ENCODE data around the gene TMEM63C.

Gene TMEM63C

DNA sequence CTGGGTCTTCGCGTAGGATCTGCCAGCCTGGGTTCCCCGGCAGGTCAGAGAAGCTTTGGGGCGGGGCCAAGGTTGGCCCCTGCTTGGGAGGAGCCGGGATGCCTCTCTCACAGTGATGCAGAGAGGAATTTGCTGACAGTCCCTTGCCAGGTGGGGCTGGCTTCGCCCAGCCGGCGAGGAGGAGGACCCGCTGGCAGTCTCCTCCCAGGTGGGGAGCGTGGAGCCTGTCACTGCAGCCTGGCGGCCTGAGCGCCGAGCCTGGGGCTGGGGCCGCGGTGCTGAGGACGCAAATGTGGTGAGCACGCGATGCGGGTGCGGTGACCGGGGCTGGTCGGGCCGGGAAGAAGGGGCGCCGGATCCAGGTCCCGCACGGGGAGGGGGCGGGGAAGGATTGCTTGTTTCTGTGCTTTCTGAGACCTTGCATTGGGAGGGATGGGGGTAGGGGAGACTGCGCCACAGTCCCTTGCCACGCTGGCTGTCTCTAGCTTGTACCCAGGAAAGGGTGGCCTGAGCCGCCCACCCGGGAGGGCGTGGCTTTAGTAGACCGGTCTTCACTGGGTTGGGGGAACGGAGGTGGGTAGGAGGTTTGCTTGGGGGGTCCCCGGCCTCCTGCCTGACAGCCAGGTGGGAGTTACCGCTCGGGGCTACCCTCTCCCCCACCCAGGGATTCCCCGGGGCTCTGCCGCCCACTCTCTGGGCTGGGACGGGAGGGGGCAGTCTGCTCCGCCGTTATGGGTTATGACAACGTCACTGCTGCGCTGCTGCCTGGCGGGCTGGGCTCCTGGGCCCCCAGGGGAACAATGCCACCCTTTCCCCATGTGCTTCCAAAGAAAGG is at the start of gene TMEM63C:
TMEM63C (plus strand) TSS at position 196 of the 835 bp plus-strand sequence. CDS start 37,016 bp downstream, outside the sequence.
- DNase-seq: peak; percentile 32 to 36

DNA sequence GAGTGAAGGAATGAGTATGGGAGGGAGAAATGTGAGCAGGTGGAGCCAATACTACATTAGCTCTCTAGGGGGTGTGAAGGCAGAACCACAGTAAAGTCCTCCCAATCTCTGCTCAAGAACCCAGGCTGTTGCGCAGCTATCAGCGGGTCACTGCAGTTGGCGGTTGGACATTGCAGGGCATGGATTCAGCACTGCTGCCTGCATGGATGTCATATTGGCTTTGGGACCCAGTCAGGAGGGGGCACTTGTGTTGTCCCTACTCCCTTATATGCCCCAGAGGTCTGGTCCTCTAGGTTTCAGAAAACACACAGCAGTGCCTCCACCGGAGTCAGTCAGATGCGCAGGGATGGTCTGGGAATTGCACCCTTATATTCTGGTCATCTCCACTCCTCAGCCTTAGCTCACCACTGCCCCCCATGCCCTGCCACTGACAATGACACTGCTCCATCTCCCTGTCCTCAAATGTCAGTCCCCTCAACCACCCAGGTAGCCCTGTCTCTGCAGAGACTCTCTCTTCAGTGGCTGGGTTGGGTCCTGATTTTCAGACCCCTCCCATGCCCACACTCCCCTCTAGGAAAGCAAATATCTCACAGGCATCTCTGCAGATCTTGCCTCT is 49.6 kb upstream of the TMEM63C start:
- no peak for DNase-seq

- peak; percentile 25 to 35 for DNase-seq
These were observed 47.8 kb upstream of the TMEM63C start for GRCh38 chr14:77133720-77134338.

DNA sequence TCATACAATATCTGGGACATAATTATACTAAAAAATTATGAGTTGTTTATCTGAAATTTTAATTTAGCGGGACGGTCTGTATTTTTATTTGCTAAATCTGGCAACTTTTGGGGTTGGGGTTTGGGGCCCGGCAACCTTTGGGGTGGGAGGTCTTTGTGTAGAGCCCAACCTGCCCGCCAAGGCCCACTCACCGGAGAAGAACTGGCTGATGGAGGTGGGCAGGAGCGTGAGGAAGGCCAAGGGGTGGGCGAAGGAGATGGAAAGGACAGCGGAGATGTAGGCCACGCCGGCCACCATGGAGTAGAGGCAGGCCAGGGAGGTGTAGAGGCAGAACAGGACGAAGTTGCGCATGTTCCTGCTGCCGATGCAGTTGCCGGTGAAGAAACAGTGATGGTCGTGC is 42.6 kb upstream of the TMEM63C start:
- no peak for DNase-seq

DNA sequence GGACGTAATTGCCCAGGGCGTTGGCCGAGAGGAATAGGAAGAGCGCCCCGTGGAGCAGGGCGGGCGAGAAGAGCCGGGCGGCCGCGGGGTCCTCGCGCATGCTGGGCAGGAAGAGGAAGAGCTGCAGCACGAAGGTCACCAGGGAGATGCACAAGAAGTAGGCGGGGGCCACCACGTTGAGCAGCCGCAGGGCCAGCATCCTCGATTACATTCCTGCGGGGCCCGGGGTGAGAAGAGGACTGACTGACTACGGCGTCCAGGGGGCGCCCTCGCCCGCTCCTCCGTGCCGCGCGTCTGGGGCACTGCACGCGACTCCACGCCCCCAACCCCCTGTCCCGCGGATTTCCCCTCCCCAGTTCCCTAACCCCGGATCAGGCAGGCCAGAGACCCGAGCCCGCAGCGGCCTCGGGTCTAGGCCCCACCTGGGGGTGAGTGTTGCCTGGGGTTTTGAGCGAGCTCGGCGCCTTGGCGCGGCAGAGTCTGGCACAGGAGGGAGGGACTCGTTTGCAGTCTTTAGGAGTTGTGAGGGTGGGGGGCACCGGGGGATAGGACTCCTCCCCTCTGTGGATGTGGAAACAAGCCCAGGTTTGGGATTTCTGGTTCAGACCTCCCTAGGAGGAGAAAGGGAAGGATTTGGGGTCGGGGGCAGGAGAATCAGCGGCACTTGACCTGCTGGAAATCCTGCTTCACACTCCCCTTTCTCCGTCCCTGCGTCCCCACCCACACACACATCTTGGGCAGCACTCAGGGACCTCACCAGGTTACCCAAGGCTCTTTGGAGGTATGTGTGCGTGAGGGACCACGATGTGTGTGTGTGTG is 41.8 kb upstream of the TMEM63C start:
- DNase-seq: peak in 1 of 2 experiments; percentile 17

- no peak for DNase-seq
These were observed 41.0 kb upstream of the TMEM63C start for GRCh38 chr14:77140359-77141213.

DNA sequence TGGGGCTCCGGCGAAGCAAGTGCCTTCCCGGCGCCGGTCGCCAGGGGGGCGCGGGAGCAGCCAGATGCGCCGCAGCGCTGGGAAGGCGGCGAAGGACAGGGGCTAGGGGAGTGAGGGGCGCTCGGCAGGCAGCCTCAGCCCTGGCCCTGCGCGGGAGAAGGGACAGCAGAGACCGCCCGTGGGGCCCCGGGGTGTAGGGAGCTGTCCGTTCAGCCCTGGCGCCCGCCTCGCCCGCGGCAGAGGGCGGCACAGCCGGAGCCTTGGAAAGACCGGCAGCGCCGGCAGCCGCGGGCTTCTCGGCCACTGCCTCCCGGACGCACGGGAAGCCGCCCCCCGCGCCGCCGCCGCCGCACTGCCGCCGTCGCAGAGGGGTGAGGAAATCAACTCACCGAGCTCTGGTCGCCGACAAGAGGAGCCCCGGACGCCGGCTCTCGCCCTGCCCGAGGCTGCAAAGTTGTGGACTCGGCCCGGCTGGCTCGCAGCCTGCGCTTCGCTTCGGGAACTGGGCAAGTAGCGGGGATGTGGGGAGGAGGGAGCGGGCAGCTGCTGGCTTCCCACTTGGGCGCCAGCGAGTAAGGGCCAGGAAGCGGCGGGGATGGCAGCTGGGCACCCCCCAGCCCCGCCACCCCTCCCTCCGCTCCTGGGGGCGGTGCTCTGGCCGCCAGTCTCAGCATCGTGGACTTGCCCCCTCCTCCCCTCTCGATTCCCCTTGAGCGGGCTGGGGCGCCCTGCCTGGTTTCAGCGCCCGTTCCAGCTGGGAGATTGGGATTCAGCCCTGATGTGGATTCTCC is 40.2 kb upstream of the TMEM63C start, which contains the start of gene ZDHHC22:
ZDHHC22 (minus strand) TSS at position 578 of the 791 bp plus-strand sequence. CDS start 2,053 bp downstream, outside the sequence.
- no peak for DNase-seq

GRCh38 chr14:77142005-77142800 is 39.4 kb upstream of the TMEM63C start:
- no peak for DNase-seq

DNA sequence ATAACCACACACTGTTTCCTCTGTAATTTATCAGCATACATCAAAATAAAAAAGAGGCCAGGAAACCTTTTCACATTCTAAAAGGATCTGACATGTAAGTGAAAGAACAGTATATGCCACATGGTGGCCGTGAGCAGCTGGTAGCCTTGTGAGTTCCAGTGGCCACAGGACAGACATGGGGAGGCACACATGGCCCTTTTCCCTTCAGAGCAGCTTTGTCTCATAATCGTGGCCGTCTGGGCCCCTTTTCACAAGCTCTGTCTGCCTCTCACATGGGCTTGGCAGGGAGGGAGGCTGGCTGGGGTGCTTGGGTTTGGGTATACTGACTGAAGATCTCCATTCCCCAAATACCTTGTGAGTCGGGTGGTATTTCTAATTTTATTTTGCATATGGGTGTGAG is 38.5 kb upstream of the TMEM63C start:
- no peak for DNase-seq

- DNase-seq: no peak
These were observed 37.0 kb upstream of the TMEM63C start for GRCh38 chr14:77144412-77145115.

- no peak for DNase-seq
These were observed 35.4 kb upstream of the TMEM63C start for GRCh38 chr14:77145975-77146740.

DNA sequence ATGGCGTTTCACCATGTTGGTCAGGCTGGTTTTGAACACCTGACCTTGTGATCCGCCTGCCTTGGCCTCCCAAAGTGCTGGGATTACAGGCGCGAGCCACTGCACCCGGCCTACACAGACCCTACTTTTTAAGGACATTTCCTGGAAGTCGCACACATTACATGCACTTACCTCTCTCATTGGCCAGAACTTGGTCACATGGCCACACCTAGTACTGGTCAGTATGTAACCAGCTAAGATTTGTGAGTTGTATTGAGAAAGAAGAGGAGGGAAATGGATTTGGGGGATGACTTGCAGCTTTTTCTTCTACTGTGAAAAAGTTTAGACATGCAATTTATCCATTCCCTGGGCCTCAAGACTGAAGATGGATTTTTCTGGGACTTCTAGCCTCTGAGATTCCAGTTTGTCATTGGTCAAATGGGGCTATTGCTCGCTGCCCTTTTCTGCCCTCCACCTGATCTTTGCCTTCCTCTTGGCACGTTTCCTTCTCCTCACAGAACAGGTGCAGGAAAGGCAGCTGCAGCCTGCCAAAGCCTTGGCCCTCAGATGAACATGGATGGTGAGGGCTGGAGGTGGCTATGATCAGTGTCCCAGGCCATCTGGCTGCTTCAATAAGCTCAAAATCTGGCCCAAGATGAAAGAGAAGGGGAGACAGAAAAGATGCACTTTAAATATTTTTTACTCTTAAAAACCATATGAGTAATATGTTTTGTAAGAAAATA is 32.9 kb upstream of the TMEM63C start:
- no peak for DNase-seq

DNA sequence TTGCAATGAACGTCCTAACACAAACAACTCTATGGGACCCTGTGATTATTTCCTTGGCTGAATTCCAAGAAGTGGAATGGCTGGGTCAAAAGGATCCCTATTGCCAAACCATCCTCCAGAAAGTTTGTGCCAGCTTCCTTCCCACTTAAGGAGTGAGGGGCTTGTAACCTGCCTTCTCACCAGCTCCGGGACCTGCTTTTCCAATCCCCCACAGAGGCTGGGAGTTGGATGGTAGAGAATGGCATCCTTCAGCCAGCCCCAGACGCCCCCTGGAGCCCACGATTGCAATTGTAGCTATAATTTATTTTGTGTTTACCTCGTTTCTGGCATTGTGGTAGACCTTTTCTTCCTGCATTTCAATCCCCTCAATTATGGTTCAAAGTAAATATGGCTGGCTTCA is 30.4 kb upstream of the TMEM63C start:
- DNase-seq: no peak

GRCh38 chr14:77151918-77152588 is 29.5 kb upstream of the TMEM63C start:
- no peak for DNase-seq

- no peak for DNase-seq
These were observed 27.8 kb upstream of the TMEM63C start for GRCh38 chr14:77153802-77154201.

DNA sequence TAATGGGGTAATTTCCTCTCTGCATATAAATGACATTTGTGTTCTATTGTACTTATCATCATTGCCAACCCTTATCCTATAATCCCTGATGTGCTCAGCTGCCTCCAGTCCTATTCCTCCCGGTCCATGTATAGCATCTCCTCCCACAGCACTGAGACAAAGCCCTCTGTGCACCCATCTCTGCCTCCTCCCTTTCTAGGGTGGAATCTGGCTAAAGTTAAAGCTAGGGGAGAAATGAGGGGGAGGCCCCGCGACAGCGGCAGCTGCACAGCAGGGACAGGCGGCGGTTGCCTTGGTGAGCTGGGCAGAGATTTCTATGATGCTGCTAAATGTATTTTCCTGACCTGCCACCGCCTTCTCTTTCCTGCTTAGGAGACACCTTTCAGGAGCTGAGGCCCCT is 27.2 kb upstream of the TMEM63C start:
- DNase-seq: no peak

DNA sequence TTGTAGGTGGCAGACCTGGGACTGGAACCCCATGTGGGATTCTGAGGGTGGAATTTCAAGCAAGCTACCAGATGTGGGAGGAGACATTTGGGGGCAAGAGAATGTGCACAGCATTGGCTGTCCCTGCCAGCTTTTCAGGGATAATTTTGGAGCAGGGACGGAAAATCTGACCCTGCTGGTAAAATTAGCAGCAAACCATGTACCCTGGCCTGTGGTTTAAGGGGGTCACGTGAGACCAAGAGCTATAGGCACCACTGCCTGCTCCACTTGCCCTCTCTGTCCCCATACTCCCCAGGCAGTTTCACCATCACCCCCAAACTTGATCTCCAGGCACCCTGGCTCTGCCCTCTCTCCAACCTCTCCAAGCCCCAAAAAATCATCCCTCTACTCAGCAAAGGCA is 26.5 kb upstream of the TMEM63C start:
- DNase-seq: no peak

Data from activated CD4-positive, alpha-beta T cell treated with anti-CD3 and anti-CD28 coated beads, Interleukin-2, amount 50 U/mL, for 4 hours (primary cell).